ENCODE measurements around the gene IFT88.

DNA sequence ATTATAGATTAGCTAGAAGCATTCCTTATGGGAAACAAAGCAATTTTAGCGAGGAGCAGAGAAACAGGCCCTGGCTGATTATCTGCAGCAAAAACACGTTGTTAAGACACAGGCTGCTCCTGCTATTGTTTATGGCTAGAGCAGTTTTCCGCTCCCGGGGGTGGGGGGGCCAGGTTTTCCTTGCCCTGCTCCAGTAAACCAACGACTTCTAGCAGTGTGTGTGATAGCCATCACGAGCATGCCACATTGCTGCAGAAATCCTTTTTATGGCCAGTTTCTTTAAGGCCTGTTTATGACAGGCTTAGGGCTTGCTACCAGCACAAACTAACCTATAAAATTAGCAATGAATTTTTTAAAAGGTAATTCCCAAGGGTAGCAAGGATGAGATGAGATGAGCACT lies 118.1 kb downstream of the IFT88 start:
- TF ChIP-seq, protein P1, sequence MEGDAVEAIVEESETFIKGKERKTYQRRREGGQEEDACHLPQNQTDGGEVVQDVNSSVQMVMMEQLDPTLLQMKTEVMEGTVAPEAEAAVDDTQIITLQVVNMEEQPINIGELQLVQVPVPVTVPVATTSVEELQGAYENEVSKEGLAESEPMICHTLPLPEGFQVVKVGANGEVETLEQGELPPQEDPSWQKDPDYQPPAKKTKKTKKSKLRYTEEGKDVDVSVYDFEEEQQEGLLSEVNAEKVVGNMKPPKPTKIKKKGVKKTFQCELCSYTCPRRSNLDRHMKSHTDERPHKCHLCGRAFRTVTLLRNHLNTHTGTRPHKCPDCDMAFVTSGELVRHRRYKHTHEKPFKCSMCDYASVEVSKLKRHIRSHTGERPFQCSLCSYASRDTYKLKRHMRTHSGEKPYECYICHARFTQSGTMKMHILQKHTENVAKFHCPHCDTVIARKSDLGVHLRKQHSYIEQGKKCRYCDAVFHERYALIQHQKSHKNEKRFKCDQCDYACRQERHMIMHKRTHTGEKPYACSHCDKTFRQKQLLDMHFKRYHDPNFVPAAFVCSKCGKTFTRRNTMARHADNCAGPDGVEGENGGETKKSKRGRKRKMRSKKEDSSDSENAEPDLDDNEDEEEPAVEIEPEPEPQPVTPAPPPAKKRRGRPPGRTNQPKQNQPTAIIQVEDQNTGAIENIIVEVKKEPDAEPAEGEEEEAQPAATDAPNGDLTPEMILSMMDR (conservative IDR thresholded peaks at IDR 0.05 in 1 of 2, IDR thresholded peaks at IDR 0.05 in 1 of 2; ENCODE audit: low read depth in 1 of 2, low read length in 2 of 2) = no peak
- TF ChIP-seq EZH2 (IDR thresholded peaks at IDR 0.05; ENCODE audit: low read length, missing control alignments) = no peak

Data from fibroblast of lung (primary cell).